ENCODE data around the gene GRID2.

DNA sequence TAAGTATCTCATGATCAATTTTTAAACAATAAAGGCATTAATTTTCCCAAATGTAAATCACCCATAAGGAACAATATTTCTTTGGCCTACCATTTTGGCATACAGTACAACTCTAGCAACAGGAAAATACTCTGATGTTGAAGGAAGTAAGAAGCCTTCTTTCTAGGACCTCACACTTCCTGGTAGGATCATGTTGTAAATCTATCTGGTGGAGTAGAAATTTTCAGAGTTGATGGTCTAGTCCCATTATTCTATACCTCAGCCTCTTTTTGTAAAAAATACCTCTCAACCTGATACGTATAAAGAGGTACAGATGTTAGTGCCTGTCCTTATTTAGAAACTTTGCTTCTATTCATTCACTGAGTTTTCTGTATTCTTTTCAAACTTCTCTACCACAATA is 40.2 kb upstream of the GRID2 start:
- TF ChIP-seq TCF4 (CRISPR knock-in tag; IDR thresholded peaks at IDR 0.05; ENCODE audit: borderline replicate concordance) (no peak), ARNTL (CRISPR knock-in tag; IDR thresholded peaks at IDR 0.05; ENCODE audit: borderline replicate concordance, low read depth) (no peak), RARB (CRISPR knock-in tag; IDR thresholded peaks at IDR 0.05) (no peak), ISL1 (CRISPR knock-in tag; IDR thresholded peaks at IDR 0.05) (no peak), ZFP3 (CRISPR knock-in tag; IDR thresholded peaks at IDR 0.05) (no peak), ESRRG (CRISPR knock-in tag; IDR thresholded peaks at IDR 0.05) (no peak), PATZ1 (CRISPR knock-in tag; IDR thresholded peaks at IDR 0.05; ENCODE audit: borderline replicate concordance) (no peak), ZFP30 (CRISPR knock-in tag; IDR thresholded peaks at IDR 0.05) (no peak), ZNF70 (CRISPR knock-in tag; IDR thresholded peaks at IDR 0.05) (no peak), SNAI2 (CRISPR knock-in tag; IDR thresholded peaks at IDR 0.05) (no peak), ZNF565 (CRISPR knock-in tag; conservative IDR thresholded peaks at IDR 0.05; ENCODE audit: low read depth) (no peak), ZNF8 (CRISPR knock-in tag; IDR thresholded peaks at IDR 0.05) (no peak)
- TF ChIP-seq, protein P1, sequence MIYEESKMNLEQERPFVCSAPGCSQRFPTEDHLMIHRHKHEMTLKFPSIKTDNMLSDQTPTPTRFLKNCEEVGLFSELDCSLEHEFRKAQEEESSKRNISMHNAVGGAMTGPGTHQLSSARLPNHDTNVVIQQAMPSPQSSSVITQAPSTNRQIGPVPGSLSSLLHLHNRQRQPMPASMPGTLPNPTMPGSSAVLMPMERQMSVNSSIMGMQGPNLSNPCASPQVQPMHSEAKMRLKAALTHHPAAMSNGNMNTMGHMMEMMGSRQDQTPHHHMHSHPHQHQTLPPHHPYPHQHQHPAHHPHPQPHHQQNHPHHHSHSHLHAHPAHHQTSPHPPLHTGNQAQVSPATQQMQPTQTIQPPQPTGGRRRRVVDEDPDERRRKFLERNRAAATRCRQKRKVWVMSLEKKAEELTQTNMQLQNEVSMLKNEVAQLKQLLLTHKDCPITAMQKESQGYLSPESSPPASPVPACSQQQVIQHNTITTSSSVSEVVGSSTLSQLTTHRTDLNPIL (CRISPR knock-in tag; IDR thresholded peaks at IDR 0.05; ENCODE audit: low read depth): no peak
- TF ChIP-seq, protein P2, sequence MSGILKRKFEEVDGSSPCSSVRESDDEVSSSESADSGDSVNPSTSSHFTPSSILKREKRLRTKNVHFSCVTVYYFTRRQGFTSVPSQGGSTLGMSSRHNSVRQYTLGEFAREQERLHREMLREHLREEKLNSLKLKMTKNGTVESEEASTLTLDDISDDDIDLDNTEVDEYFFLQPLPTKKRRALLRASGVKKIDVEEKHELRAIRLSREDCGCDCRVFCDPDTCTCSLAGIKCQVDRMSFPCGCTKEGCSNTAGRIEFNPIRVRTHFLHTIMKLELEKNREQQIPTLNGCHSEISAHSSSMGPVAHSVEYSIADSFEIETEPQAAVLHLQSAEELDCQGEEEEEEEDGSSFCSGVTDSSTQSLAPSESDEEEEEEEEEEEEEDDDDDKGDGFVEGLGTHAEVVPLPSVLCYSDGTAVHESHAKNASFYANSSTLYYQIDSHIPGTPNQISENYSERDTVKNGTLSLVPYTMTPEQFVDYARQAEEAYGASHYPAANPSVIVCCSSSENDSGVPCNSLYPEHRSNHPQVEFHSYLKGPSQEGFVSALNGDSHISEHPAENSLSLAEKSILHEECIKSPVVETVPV (CRISPR knock-in tag; IDR thresholded peaks at IDR 0.05): no peak

Data from SK-N-SH treated with all-trans-retinoic acid at 6 μM for 48 hours (cell line).